NCI-H2107 treated with DMSO at 0.1 percent for 48 hours (cell line): ENCODE measurements around the gene COL4A3.

Experiments
- DNase-seq: peaks from one replicate; lab custom pipeline; 2025; ENCODE audit not compliant: unreplicated experiment; lab: John Stamatoyannopoulos, UW

COL4A3 gene

GRCh38 chr2:227335713-227336112, 171.3 kb downstream of the COL4A3 start:
- no peak for DNase-seq

DNA sequence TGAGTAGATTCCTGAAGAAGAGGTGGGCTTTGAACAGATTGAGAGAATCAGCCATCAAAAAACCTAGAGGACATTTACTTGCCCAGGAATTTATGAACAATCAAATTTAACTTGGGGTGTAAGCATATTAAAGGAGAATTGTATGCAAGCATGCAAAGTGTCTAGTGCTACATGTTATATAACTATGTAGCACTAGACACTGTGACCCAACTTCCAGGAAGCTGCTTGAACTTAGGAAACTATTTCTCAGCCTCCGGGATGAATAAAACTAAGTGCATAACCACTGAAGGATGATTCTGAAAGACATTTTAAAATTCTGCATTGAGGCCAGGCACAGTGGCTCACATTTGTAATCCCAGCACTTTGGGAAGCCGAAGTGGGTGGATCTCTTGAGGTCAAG, 173.0 kb downstream of the COL4A3 start:
- no peak for DNase-seq

DNA sequence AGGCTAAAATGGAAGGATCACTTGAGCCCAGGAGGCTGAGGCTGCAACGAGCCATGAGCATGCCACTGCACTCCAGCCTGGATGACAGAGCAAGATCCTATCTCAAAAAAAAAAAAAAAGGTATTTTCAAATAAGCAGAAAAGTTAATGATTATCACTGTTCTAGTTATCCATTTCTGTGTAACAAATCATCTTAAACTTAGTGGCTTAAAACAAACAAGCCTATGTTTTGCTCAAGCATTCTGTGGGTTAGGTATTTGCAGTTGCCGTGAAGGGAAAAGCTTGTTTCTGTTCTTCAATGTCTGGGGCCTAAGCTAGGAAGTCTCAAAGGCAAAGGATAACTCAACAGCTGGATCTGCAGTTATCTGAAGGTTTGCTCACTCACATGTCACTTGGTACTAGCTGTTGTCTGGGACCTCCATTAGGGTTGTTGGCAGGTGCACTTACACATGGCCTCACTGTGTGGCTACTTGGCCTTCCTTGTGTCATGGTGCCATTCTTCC, 174.7 kb downstream of the COL4A3 start:
- DNase-seq: no peak

DNA sequence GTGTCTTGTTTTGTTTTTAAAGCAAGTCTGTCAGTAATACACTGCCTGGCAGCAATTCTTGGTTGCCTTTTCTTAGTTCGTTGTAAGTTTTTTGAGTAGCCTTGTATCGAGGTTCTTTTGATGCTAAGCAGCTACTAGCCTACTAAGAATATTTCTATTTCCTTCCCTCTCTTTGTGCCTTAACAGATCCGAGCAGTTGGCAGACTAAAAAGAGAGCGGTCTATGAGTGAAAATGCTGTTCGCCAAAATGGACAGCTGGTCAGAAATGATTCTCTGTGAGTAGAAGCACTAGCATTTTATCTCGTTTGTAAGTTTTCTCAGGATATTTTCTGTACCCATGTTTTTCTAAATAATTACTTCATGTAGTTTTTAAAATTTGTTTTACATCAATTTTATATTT, 175.7 kb downstream of the COL4A3 start:
- no peak for DNase-seq

DNA sequence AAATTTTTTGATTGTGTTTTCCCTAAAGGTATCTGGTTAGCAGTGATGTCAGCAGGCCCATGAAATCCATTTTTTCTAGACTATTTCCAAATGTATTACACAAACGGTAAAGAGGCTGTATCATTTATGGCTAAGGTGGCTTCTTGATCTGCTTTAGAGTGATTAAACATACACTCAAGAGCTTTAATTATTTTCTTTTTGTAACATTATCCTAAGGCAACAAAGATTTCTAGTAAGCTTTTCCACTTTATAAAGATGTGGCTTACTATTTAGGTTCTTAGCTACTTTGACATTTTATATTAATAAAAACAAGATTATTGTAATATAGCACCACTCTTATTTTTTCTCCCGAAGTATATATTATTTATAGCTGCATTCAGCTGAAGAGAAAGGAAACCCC, 177.1 kb downstream of the COL4A3 start:
- no peak for DNase-seq

- no peak for DNase-seq
Observed at GRCh38 chr2:227344231-227344630, 179.8 kb downstream of the COL4A3 start.

- no peak for DNase-seq
Observed at GRCh38 chr2:227347117-227347516, 182.7 kb downstream of the COL4A3 start.

GRCh38 chr2:227348324-227348723, 183.9 kb downstream of the COL4A3 start:
- DNase-seq: no peak

- DNase-seq: no peak
Observed at GRCh38 chr2:227349989-227350612, 185.7 kb downstream of the COL4A3 start.

DNA sequence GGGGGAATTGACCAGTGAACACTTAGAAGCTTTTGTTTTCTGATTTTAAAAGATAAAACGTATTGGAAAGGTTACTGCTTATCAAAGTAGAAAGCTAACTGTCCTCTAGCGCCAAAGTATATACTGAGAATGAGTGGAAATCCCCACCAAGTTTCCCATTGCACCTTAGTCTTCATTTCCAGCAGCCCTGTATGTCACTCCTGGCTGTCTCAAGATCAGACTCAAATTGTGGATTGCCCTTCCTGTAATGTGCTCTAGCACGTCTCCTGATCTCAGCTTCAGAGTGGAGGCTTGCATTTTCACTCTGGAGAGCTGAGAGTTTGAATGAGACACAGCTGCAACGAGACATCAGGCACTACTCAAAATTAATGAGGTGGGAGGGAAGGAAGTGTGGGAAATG, 187.2 kb downstream of the COL4A3 start:
- DNase-seq: no peak

DNA sequence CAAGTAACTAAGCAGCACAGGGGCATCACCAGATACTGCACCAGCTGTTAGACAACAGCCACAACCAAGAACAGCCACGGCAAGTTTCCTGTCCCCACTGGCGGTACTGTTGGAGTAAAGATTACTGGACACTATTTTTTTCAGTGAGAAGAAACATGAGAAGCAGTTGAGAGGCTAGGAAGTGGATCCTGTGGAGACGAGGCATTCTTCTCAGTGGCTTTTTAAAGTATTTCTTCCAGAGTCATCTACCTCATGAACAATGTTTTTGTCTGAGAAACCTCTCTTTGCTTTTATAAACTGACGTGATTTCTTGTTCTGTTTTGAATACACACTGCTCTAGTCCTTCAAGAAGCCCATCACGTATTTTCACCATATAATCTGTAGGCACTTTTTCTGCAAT, 195.9 kb downstream of the COL4A3 start:
- no peak for DNase-seq

- DNase-seq: no peak
Observed at GRCh38 chr2:227363756-227364155, 199.3 kb downstream of the COL4A3 start.
